Activated CD4-positive, alpha-beta T cell treated with anti-CD3 and anti-CD28 coated beads, Interleukin-2, amount 50 U/mL, for 48 hours (primary cell): ENCODE measurements around the gene IMPG2.
"Not testable (repeated sequence)": the region's sequence is repeated elsewhere in the genome, so short reads cannot be mapped to it uniquely, and the experiment has no call there.

Source experiments
- DNase-seq, 2 experiments: peaks; one replicate each; pipeline ENCODE4 v3.0.0-alpha.2; 2020

The IMPG2 gene

DNA sequence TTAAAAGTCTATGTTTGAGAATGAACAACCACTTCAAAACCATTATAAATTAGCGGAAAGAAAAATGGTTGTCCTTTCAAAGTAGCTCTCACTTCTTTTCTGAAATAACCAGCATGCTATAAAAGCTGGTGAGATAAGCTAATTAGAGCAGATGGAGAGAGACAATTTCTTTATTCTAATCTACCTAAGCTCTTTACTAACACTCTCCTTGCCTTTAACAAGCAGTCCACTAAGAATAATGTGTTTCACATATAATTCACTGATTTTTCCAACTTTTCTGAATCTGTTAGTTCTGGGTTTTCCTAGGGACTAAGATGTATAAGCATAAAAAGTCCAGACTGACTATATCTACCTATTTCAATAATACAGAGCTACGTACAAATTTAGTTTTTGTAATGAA is at the start of gene IMPG2:
Gene IMPG2 (minus strand): TSS at position 101 of the 400 bp plus-strand sequence. CDS start 203 bp downstream, outside the sequence.
- no peak for DNase-seq

- DNase-seq: no peak
These were observed 42.0 kb upstream of the IMPG2 start for GRCh38 chr3:101362406-101362805.

- DNase-seq: no peak
These were observed 31.5 kb upstream of the IMPG2 start for GRCh38 chr3:101351829-101352228.

DNA sequence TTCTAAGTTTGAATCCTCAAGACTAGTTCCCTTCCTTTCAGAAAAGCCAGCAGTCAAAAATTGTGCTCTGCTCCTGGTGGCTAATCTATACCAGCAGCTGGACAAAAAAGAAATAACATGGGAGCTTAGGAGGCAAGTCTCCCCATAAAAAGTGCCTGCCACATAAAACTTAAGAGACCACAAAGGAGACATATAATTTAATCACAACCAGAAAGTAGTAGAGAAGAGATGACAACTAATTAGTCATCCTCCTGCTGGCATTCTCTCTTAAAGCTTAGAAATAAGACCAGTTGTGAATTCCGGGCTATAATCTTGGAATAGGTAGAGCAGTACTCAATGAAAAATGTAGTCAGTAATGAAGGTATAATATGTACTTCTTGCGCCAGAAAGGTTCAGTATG is 20.2 kb upstream of the IMPG2 start:
- DNase-seq: no peak

DNA sequence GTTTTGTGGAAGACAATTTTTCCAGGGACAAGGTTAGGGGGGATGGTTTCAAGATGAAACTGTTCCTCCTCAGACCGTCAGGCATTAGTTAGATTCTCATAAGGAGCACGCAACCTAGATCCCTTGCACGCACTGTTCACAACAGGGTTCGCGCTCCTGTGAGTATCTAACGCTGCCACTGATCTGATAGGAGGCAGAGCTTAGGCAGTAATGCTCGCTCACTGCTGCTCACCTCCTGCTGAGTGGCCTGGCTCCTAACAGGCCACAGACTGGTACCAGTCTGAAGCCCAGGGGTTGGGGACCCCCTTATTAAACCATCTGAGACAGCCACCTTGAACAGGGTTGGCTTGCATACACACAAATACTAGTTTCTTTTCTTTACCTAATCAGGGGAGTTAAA is 13.5 kb upstream of the IMPG2 start:
- DNase-seq: no peak

DNA sequence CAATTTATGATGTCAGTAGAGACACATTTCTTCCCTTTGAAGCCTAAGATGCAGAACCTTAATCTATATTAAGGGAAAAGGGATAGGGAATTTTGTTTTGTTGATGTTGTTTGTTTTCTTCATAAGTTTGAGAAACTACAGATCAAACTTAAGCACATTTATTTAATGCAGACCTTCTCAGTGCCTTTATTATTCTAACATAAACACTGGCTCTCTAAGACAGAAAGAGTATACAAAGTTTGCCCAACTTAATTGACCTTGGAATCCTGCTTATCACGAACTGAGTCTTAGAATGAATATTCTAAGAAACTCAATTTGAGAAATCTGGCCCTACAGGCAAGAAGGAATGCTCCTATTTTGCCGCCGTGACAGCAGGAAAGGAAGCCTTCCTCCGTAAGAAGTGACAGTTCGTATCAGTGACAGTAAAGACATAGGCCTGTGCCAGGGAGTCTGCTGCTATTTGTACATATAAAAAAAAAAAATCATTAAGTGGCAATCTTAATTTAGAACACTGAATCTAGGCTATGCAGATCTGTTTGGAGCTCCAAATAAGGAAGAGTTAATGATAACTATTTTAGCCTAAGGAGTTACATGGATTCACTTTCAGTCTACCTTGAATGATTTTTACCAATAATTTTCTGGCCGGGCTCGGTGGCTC is 8.8 kb upstream of the IMPG2 start:
- no peak for DNase-seq

DNA sequence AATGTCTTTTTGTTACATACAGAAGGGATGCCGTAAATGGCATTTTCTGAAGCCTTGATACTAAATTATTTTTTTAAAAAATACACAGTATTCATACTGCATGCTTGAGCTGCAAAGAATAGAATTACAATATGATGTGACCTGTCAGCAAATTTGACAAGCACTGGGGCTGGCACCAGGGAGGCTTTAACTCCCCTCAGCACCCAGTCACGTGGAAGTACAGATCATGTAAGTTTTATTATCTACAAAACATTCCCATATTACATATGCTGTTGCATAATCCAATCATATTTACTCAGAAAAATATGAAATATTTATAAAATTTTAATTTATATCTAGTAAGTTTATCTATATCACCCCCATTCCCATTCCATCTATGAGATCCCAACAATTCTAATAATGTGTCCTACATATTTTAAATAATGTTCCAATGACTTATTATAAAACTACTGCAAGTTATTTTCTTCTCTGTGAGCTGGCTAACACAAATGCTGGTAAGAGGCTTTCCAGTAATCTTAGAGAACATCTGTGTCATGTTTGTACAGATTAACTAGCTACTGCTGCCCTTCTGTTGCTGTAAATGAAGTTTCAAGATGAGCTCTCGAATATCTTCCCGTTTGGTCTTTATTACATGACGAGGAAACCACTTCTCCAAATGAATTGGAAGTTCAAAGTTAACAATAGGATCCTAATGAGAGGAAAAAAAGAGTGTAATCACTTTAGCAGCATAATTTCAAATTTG is 5.2 kb upstream of the IMPG2 start:
- DNase-seq: no peak

GRCh38 chr3:101319531-101319930 is 844 bp downstream of the IMPG2 start:
- no peak for DNase-seq

DNA sequence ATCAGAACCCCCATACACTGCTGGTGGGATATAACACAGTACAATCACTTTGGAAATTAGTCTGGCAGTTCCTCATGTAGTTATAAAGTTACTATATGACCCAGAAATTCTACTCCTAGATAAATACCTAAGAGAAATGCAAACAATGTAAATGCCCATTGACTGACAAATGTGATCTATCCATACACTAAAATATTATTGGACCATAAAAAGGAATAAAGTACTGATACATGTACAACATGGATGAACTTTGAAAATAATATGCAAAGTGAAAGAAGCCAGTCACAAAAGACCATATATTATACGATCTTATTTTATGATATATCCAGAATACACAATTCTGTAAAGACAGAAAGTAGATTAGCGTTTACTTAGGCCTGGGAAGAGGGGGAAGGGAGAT is 7.8 kb downstream of the IMPG2 start:
- DNase-seq: no peak

DNA sequence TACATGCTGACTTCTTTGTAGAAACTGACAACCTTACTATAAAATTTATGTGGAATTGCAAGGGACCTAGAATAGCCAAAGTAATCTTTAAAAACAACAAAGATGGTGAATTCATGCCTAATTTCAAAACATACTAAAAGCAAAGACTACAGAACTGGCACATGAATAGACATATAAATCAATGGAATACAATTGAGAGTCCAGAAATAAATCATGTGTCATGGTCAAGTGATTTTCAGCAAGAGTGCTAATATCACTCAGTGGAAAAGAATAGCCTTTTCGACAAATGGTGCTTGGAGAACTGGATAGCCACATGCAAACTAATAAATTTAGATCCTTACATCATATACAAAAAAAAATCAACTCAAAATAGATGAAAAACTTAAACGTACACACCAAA is 8.7 kb downstream of the IMPG2 start:
- DNase-seq: no peak

- DNase-seq: no peak
These were observed 9.4 kb downstream of the IMPG2 start for GRCh38 chr3:101310978-101311375.

GRCh38 chr3:101308147-101308772 is 12.1 kb downstream of the IMPG2 start:
- not testable (repeated sequence) for DNase-seq

- DNase-seq: no peak
These were observed 16.5 kb downstream of the IMPG2 start for GRCh38 chr3:101303836-101304235.

GRCh38 chr3:101303089-101303731 is 17.2 kb downstream of the IMPG2 start:
- no peak for DNase-seq

- no peak for DNase-seq
These were observed 20.3 kb downstream of the IMPG2 start for GRCh38 chr3:101300073-101300472.

GRCh38 chr3:101292027-101292426 is 28.3 kb downstream of the IMPG2 start:
- DNase-seq: no peak

GRCh38 chr3:101288294-101288693 is 32.1 kb downstream of the IMPG2 start:
- DNase-seq: no peak

- no peak for DNase-seq
These were observed 35.6 kb downstream of the IMPG2 start for GRCh38 chr3:101284757-101285156.

DNA sequence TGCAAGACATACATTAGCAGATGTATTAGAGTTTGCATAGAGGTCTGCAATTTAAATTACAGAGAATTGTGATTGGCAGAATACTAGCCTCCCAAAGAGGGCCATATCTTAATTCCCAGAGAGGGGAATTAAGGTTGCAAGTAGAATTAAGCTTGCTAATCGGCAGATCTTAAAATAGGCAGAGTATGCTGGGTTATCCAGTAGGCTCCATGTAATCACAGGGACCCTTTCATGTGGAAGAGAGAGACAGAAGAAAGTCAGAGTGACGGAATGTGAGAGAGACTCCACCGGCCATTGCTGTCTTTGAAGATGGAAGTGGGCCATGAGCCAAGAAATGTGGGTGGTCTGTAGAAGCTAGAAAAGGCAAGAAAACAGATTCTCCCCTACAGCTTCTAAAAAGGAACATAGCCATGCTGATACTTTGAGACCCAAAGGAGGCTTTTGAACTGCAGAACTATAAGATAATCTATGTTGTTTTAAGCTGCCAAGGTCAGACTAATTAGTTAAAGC is 38.8 kb downstream of the IMPG2 start:
- DNase-seq: no peak

GRCh38 chr3:101279765-101280385 is 40.5 kb downstream of the IMPG2 start:
- no peak for DNase-seq

GRCh38 chr3:101279162-101279561 is 41.2 kb downstream of the IMPG2 start:
- DNase-seq: no peak

DNA sequence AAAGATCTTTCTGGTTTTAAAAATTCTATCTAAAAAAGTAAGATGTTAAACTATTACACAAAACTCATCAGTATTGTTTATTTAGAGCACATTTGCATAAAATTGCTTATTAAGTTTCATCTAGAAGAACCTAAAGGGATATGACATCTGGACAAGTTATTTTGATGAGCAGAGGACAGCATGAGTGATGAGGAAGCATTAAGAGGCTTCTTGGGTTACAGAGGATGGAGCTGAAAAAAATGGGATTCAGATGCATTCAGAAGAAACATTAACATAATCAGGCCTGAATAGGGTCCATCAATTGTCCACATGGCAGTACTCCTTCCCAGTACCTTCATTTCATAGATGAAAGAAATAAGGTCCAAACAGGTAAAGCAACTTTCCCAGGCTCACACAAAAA is 41.6 kb downstream of the IMPG2 start:
- DNase-seq: no peak

- no peak for DNase-seq
These were observed 46.8 kb downstream of the IMPG2 start for GRCh38 chr3:101273608-101274007.
